Bronchial epithelial cell (primary cell): ENCODE results near the gene ARSD. TPM values are rescaled to one million over a fixed set of nuclear protein-coding genes. Genes with fewer than 3 reads are reported as not detected.
"Not testable (repeated sequence)": the region's sequence is repeated elsewhere in the genome, so short reads cannot be mapped to it uniquely, and the experiment has no call there.

Experiments
- DNase-seq: peaks from one replicate; pipeline ENCODE4 v3.0.0-alpha.2; 2010; ENCODE audit warnings: low read depth
- FAIRE-seq: peaks from 2 replicates; lab custom pipeline; 2011; peaks lifted over from hg19 to GRCh38; lab: Jason Lieb, UNC
- H3K27me3 ChIP-seq: 2 replicates; pipeline ENCODE4 v1.5.1; 2011; ENCODE audit warnings: low read length; ENCODE audit not compliant: control insufficient read depth, insufficient read depth
- H3K36me3 ChIP-seq: 2 replicates; pipeline ENCODE4 v1.5.1; 2011; ENCODE audit warnings: low read length; ENCODE audit not compliant: control insufficient read depth, insufficient read depth
- H3K4me3 ChIP-seq: 2 replicates; pipeline ENCODE4 v1.5.1; 2011; ENCODE audit warnings: mild to moderate bottlenecking, low read depth, low read length, control low read depth
- CTCF ChIP-seq: IDR thresholded peaks from 2 replicates; pipeline ENCODE4 v1.5.1; 2011; ENCODE audit warnings: mild to moderate bottlenecking, moderate library complexity, low read length, control low read depth, inconsistent platforms; ENCODE audit not compliant: insufficient read depth, severe bottlenecking
- total RNA-seq: library from RNA; depleted of rRNA; stranded (reverse); fragments of >200 nt; gene quantifications from 2 replicates; pipeline ENCODE4 v1.2.1, GENCODE V29; 2014

Gene ARSD
- total RNA-seq, 1 donor from 2014 or later: 11.8 TPM

- DNase-seq: peak; percentile 13
Observed at GRCh38 chrX:2889706-2890490, 39.2 kb downstream of the ARSD start.

GRCh38 chrX:2889045-2889605 is 40.0 kb downstream of the ARSD start:
- TF ChIP-seq CTCF: no peak
- H3K27me3 ChIP-seq: no peaks in the 10 kb centered on the region
- peak overlapping the region; percentile 23 for H3K4me3 ChIP-seq
- no peak for FAIRE-seq
- DNase-seq: no peak
- no peaks in the 10 kb centered on the region for H3K36me3 ChIP-seq

More at GRCh38 chrX:2889706-2890490, 39.2 kb downstream of the ARSD start:
- H3K27me3 ChIP-seq, H3K36me3 ChIP-seq: not testable (repeated sequence)
- H3K4me3 ChIP-seq: peak overlapping the region; percentile 23
- peak; percentile 47 for FAIRE-seq

GRCh38 chrX:2888309-2888708 is 40.8 kb downstream of the ARSD start:
- Histone ChIP-seq H3K4me3 (no peak overlapping the region), H3K27me3 (no peaks in the 10 kb centered on the region), H3K36me3 (no peaks in the 10 kb centered on the region)
- FAIRE-seq (no peak), DNase-seq (no peak)
- TF ChIP-seq CTCF: no peak

- no peak for FAIRE-seq
- H3K4me3 ChIP-seq: no peak overlapping the region
Observed at GRCh38 chrX:2883770-2884169, 45.4 kb downstream of the ARSD start.

GRCh38 chrX:2879670-2880069 is 49.5 kb downstream of the ARSD start:
- FAIRE-seq (no peak), DNase-seq (no peak)
- TF ChIP-seq CTCF: no peak
- H3K36me3 ChIP-seq: no peaks in the 10 kb centered on the region
- no peak overlapping the region for H3K4me3 ChIP-seq
- H3K27me3 ChIP-seq: no peaks in the 10 kb centered on the region

More at GRCh38 chrX:2883770-2884169, 45.4 kb downstream of the ARSD start:
- no peak for TF ChIP-seq CTCF
- DNase-seq: no peak
- Histone ChIP-seq H3K36me3 (no peaks in the 10 kb centered on the region), H3K27me3 (no peaks in the 10 kb centered on the region)

GRCh38 chrX:2878563-2878962 is 50.6 kb downstream of the ARSD start:
- FAIRE-seq (no peak), DNase-seq (no peak)
- no peak overlapping the region for H3K4me3 ChIP-seq
- no peaks in the 10 kb centered on the region for H3K27me3 ChIP-seq
- no peak for TF ChIP-seq CTCF
- no peaks in the 10 kb centered on the region for H3K36me3 ChIP-seq
